CD4-positive, alpha-beta T cell treated with Interferon alpha-2 for 1 hour (primary cell): ENCODE measurements around the gene FRS3.
"Not testable (repeated sequence)": the region's sequence is repeated elsewhere in the genome, so short reads cannot be mapped to it uniquely, and the experiment has no call there.

ENCODE experiments used
- DNase-seq, 2 donors: peaks; one replicate each; pipeline ENCODE4 v3.0.0-alpha.2; 2020 to 2022

FRS3 gene, protein sequence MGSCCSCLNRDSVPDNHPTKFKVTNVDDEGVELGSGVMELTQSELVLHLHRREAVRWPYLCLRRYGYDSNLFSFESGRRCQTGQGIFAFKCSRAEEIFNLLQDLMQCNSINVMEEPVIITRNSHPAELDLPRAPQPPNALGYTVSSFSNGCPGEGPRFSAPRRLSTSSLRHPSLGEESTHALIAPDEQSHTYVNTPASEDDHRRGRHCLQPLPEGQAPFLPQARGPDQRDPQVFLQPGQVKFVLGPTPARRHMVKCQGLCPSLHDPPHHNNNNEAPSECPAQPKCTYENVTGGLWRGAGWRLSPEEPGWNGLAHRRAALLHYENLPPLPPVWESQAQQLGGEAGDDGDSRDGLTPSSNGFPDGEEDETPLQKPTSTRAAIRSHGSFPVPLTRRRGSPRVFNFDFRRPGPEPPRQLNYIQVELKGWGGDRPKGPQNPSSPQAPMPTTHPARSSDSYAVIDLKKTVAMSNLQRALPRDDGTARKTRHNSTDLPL

DNA sequence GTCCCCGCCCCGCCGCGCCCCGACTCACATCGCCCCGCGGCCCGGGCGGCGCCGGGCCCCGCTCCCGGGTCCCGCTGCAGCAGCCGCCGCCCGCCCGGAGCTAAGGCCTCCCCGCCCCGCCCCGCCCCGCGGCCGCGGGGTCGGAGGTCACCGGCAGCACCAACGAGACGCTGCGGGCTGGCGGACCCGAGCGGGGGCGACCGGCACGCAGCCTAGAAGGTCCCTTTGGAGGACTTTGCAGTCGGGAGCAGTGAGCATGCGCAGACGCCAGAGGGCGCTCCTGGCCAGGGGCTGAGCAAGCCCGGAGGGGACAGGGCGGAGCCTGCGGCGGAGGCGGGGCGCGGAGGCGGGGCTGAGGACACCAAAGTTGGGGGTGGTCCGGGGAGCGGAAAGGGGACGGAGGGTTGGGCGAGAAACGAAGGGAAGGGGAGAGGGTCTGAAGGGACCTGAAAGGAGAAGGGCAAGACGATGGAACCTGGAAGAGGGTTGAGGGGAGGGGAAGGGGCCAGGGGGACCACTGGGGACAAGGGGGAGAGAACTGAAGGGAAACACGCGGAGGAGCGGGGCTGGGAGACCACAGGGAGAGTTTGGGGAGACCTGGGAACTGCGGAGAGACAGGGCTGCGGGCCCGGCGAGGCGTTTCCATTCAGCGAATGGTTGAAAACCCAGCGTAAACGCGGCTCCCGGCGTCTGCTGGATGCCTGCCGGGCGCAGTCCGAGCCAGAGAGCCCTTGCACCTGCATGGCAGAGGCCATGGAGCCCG, at the start of gene FRS3:
Gene FRS3, minus strand, starts transcription at position 113 of the 763 bp plus-strand sequence. CDS start 2,913 bp downstream, outside the sequence.
- peak; percentile 97 to 99 for DNase-seq

DNA sequence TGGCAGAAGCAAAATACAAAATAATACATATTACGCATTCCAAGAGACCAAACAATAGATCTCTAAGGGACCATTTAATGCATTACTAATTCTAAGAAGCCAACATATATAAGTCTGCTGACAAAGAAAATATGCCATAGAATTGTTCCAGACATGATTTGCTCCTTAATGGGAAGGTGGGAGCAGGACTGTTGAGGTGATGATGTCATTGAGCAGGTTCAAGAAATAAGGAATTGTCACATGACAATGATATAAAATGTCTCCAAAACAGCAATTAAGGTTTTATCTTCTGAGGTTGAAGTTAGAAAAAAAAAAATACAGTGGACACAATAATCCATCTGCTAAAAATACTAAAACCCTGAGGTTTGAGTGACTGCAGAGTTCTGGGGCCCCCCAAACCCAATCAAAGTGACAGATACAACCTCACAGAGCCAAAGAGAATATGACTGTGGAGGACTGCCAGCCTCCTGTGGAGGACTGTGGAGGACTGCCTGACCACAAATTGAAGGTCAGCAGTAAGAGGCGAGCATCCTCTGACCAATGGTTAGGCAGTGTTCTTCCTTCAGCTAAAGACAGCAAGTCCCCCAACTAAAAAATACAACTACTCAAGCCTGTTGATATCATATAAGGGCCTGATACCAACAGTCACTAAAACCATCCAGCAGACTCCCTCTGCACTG, 46.8 kb upstream of the FRS3 start:
- DNase-seq, result no peak

DNA sequence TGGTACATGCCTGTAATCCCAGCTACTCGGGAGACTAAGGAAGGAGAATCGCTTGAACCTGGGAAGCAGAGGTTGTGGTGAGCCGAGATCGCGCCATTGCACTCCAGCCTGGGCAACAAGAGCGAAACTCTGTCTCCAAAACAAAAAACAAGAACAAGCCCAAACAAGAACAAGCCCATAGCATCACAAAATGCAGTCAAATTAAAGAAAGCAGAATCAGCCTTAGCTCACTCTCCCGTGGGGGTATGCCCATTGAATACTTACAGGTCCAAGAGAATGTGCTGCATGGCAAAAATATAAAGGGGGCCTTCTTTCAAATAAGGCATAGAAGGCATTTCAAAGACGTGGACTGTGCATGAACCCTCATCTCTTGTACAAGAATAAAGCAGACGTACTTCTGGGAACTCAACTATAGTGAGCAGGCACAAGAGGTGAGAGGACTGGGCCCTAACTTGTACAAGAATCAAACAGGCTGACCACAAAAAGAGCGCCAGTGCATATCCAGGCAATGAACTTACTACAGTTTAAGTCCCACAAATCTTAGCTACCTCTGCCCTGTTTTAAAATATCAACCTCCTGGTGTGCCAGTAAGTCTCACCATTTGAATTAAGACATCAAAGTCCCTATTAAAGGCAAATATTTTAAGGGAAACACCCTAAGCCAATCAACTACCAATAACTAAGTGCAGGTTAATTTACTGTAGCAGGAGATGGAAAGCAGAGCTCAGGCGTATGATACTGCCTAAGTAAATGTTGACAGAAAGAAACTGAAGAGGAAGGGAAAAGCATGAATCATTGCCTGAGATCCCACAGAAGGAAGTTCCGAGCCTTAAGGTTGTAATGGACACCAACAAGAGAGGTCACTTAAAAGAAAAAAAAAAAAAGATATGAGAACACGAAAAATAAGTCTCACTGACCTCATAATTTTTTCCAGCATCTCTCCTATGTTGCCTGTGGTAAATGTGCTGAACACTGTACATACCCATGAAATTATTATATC, 45.2 kb upstream of the FRS3 start:
- DNase-seq, result no peak

DNA sequence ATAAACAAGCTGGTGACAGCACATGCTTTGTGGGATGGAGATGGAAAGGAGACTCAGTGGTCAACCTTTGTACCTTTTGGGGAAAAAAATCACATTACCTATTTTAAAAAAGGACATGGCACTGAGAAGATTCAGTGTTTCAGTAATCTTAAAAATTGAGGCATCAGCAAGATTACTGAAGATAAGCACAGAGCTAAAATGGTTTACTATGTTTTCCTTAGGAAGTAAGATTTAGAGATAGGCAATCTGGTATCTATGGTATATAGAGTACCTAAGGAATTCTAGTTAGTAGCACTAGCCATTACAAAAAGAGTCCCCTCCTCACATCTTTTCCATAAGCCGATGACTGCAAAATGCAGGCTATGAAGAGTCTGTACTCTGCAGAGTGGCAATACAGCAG, 43.5 kb upstream of the FRS3 start:
- no peak for DNase-seq

DNA sequence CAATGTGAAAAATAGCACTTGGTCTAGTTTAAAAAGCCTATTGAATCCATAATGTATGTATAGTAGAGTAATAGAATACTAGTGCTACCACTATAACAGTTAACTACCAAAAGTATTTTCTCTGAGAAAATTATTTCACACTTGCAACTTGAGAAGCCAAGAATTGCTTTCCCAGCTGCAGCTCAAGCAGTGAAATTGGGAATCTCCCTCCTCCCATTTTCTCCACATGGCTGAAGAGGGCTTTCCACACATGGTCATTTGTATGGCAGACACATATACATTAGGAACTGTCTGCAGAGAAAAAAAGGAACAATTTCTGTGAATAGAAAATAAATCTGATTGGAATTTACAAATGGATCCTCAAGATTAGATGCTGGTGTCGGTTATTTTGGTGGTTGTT, 42.3 kb upstream of the FRS3 start:
- DNase-seq, result no peak

DNA sequence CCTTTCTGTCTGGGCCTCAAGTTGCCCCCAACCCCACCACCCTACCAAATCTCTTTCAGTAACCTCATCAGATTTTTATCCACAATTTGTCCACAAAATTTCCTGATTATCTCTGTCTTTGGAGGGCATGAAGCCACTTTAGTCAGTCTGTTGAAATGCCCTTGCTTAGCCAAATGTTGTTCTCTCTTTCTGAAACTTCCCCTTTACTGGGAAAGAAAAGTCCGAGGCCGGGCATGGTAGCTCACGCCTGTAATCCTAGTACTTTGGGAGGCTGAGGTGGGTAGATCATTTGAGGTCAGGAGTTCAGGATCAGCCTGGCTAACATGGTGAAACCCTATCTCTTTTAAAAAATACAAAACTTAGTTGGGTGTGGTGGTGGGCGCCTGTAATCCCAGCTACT, 41.6 kb upstream of the FRS3 start:
- no peak for DNase-seq

DNA sequence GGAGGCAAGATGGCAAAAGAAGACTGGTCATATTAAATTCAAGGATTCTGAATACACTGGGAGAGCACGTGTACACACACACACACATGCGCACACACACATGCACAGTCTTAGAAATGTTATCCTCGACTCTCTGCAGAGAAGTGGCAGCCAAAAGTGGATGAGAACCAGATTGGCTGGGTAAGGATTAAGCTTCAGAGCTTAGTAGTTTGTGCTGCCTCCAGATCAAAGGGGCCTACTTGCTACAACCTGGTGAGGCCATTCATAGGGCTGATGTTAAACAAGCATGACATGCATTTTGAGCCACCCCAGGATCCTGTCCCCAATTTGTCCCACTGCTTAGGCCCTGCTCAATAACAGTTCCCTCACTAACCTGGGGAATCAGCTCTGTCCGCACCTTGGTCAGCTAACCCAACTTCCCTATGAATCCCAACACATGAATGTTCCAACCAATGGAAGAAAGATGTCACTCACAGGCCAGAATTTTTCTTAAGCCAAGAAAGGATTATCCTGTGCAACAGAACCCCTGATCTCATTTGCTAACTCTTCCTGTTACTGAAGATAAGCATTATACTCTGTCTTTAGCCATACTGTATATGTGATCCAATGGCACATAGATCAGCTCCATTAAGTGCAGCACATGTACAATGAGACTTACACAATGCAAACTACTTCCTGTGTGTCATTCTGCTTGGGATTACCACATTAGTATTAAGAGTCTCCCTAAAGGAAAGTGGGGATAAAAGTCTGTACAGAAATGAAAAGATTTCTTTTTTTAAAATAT, 38.8 kb upstream of the FRS3 start:
- no peak for DNase-seq

DNA sequence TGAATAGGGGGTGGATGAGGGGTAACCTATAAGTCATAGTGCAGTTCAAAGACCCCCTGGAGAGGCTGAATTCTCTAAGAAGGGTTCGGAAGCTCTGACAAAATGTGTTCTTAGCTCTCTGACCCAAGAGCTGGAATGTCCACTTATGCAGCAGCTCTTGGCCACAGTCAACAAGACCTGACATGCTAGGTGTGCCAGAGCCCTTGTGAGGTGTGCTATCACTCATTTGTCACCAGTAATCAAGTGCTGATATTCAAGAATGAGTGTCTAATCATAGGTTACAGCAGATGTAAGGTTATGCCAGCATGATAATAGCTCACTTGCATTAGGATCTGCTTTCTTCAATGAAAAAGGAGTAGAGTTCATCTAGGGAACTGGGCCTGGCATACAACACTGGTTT, 35.9 kb upstream of the FRS3 start:
- no peak for DNase-seq

DNA sequence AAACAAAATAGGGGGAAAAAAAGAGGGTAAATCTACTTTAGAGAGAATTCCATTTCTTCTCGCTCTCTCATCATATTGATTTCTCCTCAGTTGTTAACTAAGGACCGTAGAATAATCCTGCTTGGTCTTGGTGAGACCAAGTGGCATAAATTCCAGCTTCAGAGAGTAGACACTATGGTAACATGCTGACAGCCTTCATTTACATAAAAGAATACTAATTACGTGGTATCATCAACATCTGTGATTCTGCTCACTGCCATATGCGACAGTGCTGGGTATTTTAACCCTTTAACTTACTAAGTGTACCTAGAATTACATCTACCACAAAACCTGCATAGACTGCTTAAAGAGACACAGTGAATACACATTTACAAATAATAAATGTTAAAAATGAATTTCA, 34.9 kb upstream of the FRS3 start:
- DNase-seq, result no peak

DNA sequence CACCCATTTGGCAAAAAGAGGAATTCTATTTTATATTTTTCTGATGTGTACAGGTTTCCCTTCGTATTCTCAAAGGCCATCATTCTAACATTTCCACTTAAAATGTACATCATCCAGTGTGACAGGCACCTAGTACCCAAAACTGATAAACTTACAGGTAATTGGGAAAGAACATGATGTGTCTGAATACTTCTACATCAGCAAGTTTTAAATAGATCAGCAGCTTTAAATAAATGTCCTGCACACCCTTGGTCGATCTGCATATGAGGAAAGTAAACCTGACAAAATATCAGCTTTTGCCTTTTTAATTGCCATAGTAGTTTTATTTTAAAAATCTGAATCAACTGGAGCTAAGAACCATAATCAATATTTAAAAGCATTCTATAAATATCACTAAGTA, 34.3 kb upstream of the FRS3 start:
- no peak for DNase-seq

DNA sequence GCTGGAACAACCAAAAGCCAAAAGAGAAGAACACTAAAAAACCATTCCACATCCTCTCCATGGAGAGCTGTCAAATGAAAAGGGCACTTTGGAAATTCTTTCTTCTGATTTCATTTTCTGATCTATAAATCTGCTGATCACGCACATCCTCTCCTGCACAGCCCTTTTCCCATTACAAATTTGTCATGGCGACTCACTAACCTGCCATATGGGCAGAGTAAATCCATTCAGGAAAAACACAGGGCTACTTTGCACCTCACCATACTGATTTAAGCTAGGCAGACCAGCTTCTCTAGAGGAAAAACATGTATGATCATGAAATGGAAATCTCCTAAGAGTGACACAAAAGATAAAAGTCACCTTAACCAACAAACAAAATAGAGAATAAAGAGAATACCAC, 33.8 kb upstream of the FRS3 start:
- no peak for DNase-seq

DNA sequence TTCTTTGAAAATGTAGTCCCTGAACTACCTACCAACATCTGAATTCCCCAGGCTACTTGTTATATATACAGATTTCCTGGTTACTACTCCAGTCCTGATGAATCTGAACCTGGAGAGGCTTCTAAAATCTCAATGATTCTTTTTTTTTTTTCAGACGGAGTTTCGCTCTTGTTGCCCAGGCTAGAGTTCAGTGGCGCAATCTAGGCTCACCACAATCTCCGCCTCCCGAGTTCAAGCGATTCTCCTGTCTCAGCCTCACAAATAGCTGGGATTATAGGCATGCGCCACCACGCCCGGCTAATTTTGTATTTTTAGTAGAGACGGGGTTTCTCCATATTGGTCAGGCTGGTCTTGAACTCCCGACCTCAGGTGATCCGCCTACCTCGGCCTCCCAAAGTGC, 32.2 kb upstream of the FRS3 start:
- not testable (repeated sequence) for DNase-seq

DNA sequence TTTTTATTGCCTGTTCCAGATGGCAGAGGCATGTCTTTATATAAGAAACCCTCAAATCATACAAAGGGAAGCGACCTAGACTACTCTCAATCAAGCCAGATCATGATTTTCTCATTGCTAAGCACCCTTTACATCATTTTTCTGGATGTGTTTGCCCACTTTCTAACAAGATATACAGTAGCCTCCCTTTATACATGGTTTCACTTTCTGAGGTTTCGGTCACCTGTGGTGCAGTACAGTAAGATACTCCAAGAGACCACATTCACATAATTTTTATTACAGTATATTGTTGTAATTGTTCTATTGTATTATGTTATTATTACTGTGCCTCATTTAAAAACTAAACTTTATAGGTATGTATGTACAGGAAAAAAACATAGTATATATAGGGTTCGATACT, 31.4 kb upstream of the FRS3 start:
- no peak for DNase-seq

DNA sequence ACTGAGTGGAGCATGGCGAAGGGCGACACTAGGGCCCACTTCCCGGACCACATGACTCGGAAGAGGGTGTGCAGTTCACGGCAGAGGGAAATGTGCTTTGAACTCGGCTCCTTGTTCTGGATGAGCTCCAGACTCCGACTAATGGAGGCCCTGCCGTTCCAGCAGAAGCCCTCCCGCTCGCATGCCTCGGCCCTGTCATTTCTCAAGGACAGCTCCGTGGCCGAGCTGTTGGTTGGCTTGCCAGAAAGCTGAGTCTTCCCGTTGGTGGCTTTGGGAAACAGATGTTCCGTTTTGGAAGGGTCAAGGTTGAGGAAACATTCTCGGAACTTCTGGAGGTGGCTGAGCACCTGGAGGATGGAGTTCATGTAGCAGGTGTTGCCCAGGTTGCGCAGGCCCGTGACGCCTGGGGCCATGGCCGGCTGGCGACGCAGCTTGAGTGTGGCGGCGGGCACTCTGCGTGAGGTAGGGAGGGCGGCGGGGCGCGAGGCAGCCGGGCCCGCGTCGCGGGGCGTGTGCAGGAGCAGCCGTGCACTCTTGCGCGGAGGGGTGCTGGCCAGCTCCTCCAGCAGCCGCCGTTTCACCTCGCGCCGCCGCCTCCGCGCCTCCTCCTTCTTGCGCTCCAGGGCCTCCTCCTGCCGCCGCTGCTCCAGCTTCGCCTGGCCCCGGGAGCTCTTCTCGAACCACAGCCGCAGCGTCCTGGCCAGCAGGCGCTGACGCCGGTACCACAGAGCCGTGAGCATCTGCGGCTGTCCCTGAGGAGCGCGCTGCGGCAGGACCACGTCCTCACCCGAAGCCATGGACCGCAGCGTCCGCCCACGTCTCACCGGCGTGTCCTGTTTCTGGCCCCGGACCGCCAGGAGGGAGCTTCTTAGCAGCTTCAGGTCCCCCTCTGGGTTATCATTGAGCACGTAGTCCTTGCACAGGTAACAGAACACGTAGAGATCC, 26.4 kb upstream of the FRS3 start:
- no peak for DNase-seq

DNA sequence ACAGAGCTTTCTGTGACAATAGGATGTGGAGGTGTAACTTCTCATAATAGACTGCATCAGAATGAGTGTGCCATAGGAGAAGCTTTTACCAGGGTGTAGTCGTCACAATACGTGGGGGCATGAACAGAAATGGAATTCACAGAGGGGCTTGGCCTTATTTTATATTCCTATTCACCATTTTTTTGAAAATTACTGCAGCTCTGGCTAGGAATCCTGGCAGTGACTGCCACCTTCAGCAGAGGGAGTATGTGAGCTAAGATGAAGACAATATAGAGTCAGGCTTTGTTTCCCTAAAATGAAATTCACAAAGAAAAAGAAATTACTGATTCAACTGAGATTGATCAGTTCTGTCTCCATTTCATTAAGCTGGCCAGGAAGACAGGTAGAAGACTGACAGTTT, 21.7 kb upstream of the FRS3 start:
- DNase-seq, result no peak

DNA sequence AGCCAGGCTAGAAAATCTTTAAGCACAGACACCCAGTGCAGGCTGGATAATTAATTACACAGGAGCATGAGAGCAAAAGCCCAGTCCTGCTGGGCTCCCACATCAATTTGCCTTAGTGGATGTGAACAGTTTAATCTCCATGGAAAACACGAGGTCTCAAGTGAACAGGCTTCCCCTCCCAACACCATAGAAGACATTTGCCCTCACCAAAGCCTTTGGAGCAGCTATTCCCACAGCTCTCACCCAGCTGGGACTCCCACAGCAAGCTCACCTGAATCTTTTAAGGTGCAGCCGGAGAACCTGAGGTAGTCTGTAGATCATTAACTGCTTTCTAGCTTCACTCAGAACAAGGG, 19.8 kb upstream of the FRS3 start:
- DNase-seq, result no peak

DNA sequence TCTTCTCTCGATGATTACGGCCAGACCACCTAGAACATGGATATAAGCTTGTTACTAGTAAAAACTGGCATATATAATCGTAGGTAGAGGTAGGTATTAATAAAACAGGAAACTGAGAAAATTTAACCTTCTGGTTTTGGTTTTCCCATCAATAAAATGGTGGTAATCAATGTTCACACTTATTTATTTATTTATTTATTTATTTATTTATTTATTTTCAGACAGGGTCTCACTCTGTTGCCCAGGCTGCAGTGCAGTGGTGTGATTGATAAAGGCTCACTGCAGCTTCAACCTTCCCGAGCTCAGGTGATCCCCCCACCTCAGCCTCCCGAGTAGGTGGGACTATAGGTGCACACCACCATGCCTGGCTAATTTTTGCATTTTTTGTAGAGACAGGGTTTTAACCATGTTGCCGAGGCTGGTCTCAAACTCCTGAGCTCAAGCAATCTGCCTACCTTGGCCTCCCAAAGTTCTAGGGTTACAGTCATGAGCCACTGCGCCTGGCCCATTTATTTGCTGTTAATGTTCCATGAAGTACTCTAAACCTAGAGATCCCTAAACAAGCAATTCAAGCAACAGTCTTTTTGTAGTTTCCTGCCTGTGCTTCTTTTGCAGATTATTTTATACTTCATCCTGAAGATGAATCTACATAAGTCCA, 19.3 kb upstream of the FRS3 start:
- DNase-seq, result no peak

DNA sequence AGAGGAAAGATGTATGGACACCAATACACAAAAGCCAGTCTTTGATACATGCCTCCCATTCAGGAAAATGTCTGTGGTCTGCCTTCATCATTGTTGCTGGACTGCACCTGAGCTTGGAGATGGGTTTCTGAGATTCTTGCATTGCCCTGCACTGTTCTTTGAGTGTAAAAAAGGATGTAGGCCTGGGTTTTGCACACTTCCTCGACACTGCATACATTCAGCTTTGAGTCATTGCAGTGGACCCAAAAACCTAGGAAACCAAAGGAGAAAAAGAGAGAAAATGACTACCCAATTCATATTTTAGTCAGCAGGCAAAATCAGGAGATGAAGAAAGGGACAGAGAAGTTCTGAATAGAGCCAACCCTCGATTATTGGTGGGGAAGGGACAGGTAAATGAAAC, 16.8 kb upstream of the FRS3 start:
- no peak for DNase-seq

DNA sequence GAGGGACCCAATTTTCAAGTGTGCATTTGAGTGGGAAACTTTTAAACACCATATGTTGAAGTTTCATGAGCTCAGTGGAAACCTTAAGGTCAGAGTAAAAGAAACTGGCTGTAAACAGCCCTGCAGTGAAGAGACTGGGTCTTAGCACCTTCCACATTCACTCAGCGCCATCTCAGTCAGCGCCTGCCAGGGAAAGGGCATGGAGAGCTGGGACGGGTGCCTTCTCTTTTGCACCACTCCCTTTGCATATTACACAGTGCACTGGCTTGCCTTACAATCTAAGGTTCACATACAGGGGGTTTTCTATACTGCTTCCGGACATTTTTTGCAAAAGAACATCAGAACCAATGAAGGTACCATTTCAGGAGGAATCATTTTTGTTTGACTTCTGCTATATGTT, 12.3 kb upstream of the FRS3 start:
- no peak for DNase-seq

DNA sequence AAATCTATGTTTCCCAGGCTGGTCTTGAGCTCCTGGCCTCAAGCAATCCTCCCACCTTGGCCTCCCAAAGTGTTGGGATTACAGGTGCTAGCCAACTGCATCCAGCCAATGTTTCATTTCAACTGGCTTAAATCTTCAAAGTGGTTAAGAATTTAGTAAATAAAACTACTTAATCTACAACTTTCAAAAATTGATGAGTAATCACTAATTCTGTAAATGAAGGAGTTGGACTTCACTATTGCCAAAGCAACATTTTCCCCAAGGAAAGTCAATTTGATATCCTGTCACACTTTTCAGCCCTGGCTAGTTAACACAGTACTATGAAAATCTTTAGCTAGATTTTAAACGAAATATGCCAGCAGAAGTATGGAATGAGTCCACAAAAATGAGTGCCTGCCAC, 11.6 kb upstream of the FRS3 start:
- no peak for DNase-seq
